Neutrophil (primary cell): ENCODE measurements around the gene LDB3.

ENCODE experiments used
- H3K27ac ChIP-seq: fragments of 200-600 bp; sonication (generic); 2 replicates; pipeline ENCODE4 v1.5.1; 2016; ENCODE audit warnings: mild to moderate bottlenecking, moderate library complexity
- H3K27me3 ChIP-seq: fragments of 200-600 bp; sonication (generic); 2 replicates; pipeline ENCODE4 v1.6.0; 2016; ENCODE audit warnings: mild to moderate bottlenecking
- H3K36me3 ChIP-seq: fragments of 200-600 bp; sonication (generic); 2 replicates; pipeline ENCODE4 v1.5.1; 2017
- H3K4me1 ChIP-seq, 2 experiments: fragments of 200-600 bp in 1 of 2; sonication (generic) in 1 of 2; 1 replicate in 1 of 2; 2 replicates in 1 of 2; pipeline versions ENCODE4 v1.5.1 to v1.6.1; 2013 to 2016; ENCODE audit warnings: low read depth in 1 of 2, low read length in 1 of 2, mild to moderate bottlenecking in 1 of 2, moderate library complexity in 1 of 2; ENCODE audit not compliant: control insufficient read depth in 1 of 2, insufficient read depth in 1 of 2
- H3K4me3 ChIP-seq, 2 experiments: fragments of 200-600 bp in 1 of 2; sonication (generic) in 1 of 2; 1 replicate in 1 of 2; 2 replicates in 1 of 2; pipeline ENCODE4 v1.5.1; 2013 to 2016; ENCODE audit warnings: low read depth in 1 of 2, low read length in 1 of 2, mild to moderate bottlenecking in 1 of 2, moderate library complexity in 1 of 2
- H3K9me3 ChIP-seq: fragments of 200-600 bp; sonication (generic); 2 replicates; pipeline ENCODE4 v1.5.1; 2016
- TF ChIP-seq, protein P1 (sequence below): fragments of 200-600 bp; sonication (generic); IDR thresholded peaks from 2 replicates; pipeline ENCODE4 v1.5.1; 2016; ENCODE audit warnings: antibody characterized with exemption

Gene LDB3

DNA sequence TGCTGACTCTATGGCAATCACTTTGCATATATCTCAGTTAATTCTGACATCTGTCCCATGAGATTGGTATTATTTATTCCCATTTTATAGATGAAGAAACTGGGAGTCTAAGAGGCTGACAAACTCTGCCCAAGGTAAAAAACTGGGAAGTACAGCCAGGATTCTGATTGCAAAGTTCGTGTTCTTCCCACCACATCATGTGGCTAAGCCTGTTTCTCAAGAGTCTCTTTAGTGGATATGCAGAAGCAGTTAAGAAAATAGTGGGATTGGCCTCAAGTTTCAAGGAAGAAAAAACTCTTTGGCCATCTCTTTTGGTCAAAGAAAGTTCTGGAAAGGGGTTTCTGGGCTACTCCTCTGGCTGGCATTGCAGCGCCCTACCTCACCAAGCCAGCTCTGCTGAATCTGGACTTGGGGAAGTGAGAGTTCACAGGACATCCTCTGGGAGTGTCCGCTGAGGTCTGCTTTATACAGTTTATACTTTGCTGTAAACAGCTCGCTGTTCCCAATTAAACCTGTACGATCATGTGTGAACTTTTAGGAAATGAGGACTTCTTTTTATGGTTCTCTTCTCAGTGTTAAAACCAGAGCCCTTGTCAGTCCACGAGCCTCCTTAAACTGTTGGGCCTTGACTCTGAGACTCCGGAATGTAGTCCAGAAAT is 75.9 kb downstream of the LDB3 start:
- H3K4me1 ChIP-seq = no peaks in the 10 kb centered on the region
- no peaks in the 10 kb centered on the region for H3K36me3 ChIP-seq
- peaks cover 50% of the 10 kb centered on the region for H3K27me3 ChIP-seq
- TF ChIP-seq, protein P1, sequence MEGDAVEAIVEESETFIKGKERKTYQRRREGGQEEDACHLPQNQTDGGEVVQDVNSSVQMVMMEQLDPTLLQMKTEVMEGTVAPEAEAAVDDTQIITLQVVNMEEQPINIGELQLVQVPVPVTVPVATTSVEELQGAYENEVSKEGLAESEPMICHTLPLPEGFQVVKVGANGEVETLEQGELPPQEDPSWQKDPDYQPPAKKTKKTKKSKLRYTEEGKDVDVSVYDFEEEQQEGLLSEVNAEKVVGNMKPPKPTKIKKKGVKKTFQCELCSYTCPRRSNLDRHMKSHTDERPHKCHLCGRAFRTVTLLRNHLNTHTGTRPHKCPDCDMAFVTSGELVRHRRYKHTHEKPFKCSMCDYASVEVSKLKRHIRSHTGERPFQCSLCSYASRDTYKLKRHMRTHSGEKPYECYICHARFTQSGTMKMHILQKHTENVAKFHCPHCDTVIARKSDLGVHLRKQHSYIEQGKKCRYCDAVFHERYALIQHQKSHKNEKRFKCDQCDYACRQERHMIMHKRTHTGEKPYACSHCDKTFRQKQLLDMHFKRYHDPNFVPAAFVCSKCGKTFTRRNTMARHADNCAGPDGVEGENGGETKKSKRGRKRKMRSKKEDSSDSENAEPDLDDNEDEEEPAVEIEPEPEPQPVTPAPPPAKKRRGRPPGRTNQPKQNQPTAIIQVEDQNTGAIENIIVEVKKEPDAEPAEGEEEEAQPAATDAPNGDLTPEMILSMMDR = no peak
- no peak overlapping the region for H3K27ac ChIP-seq
- H3K9me3 ChIP-seq = no peaks in the 10 kb centered on the region
- no peak overlapping the region for H3K4me3 ChIP-seq

DNA sequence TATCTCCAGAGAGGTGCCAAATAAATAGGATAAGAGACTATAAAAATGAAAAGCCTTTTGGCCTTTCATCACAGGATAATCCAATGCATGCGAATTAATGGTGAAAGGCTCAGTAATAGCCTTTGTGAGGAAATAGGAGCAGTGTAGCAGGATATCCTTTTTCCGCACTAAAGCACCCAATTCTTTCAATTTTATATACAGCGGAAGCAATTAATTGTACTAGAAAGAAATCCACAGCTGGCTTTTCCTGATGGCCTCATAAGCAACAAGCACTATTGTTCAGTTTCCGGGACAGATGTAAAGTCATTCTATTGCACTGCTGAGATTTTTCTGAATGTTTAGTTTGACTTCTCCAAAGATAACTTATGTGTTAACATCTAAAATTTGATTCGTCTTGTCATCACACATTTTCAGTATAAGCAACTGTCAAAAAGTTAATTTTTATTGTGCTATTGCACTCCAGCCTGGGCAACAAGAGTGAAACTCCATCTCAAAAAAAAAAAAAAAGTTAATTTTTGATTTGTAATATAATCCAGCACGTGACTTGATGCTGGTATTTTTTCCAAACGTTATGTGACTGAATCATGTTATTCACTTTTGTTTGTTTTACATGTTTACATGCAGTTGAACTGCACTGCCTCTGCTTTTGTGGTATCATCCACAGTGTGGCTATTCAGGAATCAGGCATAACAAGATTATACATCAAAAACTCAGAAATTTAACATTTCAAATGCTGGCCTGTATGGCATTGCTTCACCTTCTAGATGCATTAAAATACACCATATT is 79.7 kb downstream of the LDB3 start:
- H3K27ac ChIP-seq = no peak overlapping the region
- no peaks in the 10 kb centered on the region for H3K36me3 ChIP-seq
- TF ChIP-seq, protein P1 = no peak
- H3K4me1 ChIP-seq = no peaks in the 10 kb centered on the region
- H3K4me3 ChIP-seq = no peak overlapping the region
- no peaks in the 10 kb centered on the region for H3K9me3 ChIP-seq
- peaks cover 70% of the 10 kb centered on the region for H3K27me3 ChIP-seq

DNA sequence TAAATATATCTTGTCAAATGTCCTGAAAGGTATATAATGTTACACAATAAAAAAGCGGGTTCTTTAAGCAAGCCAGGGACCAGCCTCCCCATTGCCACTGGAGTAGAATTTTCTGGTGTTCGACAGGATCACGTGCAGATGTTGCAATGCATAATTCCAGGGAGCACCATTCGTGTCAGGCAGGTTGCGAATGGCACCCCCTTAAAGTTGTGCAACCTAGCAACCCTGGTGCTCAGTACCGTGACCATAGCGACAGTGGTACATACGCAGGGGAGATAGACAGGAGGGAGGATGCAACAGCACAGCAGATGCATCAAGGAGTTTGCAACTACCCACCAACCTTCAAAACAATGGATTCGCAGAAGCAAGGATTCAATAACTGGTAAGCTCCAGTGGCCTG is 81.5 kb downstream of the LDB3 start:
- no peaks in the 10 kb centered on the region for H3K9me3 ChIP-seq
- H3K27me3 ChIP-seq = peaks cover 82% of the 10 kb centered on the region
- H3K4me1 ChIP-seq = no peaks in the 10 kb centered on the region
- H3K36me3 ChIP-seq = no peaks in the 10 kb centered on the region
- H3K4me3 ChIP-seq = no peak overlapping the region
- TF ChIP-seq, protein P1 = no peak
- H3K27ac ChIP-seq = no peak overlapping the region

DNA sequence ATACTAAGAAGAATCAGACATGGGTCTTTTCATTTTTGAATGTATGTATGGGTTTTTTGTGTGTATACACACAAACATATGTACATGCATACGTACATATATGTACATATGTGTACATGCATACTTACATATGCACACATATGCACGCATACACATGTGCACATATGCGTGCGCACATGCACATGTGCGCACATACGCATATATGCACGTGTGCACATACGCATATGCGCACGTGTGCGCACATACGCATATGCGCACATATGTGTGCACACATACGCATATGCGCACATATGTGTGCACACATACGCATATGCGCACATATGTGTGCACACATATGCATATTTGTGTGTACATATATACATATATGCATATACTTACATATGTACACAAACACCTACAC is 83.2 kb downstream of the LDB3 start:
- Histone ChIP-seq H3K9me3 (no peaks in the 10 kb centered on the region), H3K27ac (no peak overlapping the region), H3K4me3 (no peak overlapping the region), H3K36me3 (no peaks in the 10 kb centered on the region), H3K27me3 (peaks cover 84% of the 10 kb centered on the region), H3K4me1 (peaks cover 7 to 8% of the 10 kb centered on the region in 2 experiments)
- TF ChIP-seq, protein P1 = no peak

DNA sequence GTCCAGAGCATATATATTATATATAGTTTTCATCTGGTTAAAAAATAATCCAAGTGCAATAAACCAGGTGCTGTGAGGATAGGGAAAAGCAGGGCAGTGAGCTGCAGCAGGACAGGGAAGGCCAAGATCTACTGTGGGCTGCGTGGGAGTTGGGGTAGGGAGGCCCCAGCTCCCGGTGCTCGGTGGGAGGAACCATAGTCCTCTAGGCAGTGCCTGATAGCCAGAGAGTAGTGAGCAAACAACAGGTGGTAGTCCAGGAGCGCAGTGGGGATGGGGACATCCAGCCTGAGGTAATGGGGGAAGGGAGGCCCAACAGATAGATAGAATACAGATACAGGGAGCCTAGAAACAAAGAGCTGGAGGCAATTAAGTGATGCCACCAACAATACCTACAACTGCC is 84.0 kb downstream of the LDB3 start:
- Histone ChIP-seq H3K36me3 (no peaks in the 10 kb centered on the region), H3K27ac (no peak overlapping the region), H3K4me1 (peaks cover 11 to 16% of the 10 kb centered on the region in 2 experiments), H3K9me3 (no peaks in the 10 kb centered on the region), H3K27me3 (peaks cover 84% of the 10 kb centered on the region), H3K4me3 (no peak overlapping the region)
- TF ChIP-seq, protein P1 = no peak
